ENCODE results near the gene DMXL1.

DNA sequence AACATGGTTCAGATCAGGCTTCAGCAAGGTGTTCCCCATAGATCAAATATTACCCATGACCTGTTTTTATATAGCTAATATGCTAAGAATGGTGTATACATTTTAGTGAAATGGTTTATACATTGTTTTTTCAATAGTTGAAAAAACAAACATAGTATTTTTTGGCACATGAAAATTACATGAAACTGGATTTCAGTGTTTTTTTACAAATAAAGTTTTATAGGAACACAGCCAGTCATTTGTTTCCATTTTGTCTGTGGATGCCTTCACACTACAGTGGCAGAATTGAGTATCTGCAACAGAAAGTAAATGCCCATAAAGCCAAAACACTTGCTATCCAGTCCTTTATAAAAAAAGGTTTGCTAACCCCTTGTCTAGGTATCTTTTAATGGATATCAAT, 150.4 kb downstream of the DMXL1 start:
- no peak for TF ChIP-seq POLR2A (IDR thresholded peaks at IDR 0.05)
- TF ChIP-seq, protein P1, sequence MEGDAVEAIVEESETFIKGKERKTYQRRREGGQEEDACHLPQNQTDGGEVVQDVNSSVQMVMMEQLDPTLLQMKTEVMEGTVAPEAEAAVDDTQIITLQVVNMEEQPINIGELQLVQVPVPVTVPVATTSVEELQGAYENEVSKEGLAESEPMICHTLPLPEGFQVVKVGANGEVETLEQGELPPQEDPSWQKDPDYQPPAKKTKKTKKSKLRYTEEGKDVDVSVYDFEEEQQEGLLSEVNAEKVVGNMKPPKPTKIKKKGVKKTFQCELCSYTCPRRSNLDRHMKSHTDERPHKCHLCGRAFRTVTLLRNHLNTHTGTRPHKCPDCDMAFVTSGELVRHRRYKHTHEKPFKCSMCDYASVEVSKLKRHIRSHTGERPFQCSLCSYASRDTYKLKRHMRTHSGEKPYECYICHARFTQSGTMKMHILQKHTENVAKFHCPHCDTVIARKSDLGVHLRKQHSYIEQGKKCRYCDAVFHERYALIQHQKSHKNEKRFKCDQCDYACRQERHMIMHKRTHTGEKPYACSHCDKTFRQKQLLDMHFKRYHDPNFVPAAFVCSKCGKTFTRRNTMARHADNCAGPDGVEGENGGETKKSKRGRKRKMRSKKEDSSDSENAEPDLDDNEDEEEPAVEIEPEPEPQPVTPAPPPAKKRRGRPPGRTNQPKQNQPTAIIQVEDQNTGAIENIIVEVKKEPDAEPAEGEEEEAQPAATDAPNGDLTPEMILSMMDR (IDR thresholded peaks at IDR 0.05): no peak
- TF ChIP-seq POLR2AphosphoS5 (IDR thresholded peaks at IDR 0.05): no peak

All from gastroesophageal sphincter (tissue), 3 donors.